CD4-positive, alpha-beta T cell (primary cell): ENCODE data around the gene NIPA2. TPM values are rescaled to one million over a fixed set of nuclear protein-coding genes. Genes with fewer than 3 reads are reported as not detected.

Experiments
- ATAC-seq: fragments of 200-7000 bp; cut with Tn5 transposase; one replicate; pipeline ENCODE4 v1.10.0; 2022; ENCODE audit warnings: mild to moderate bottlenecking; ENCODE audit not compliant: poor library complexity
- CTCF ChIA-PET: fragments of 350-600 bp; sonication (Branson Sonifier 250); formaldehyde crosslinking; loops from one replicate; lab custom pipeline; 2021; ENCODE audit warnings: antibody characterized with exemption, inconsistent platforms; lab: Charles Lee
- POLR2A ChIA-PET: fragments of 350-600 bp; sonication (Branson Sonifier 250); formaldehyde crosslinking; loops from one replicate; lab custom pipeline; 2021; ENCODE audit warnings: antibody characterized with exemption, inconsistent platforms; lab: Charles Lee
- DNase-seq, 14 experiments: peaks; one replicate each; pipeline ENCODE4 v3.0.0-alpha.2; 2013 to 2020; ENCODE audit warnings: mixed read lengths in 2 of 14
- H3K27ac ChIP-seq, 2 donors: one replicate each; pipeline versions ENCODE4 v1.5.1 to v1.7.0; 2013; ENCODE audit warnings: low read length in 2 of 2, low read depth in 1 of 2, mild to moderate bottlenecking in 1 of 2
- H3K27me3 ChIP-seq, 2 experiments: 1 replicate in 1 of 2; 2 replicates in 1 of 2; pipeline versions ENCODE4 v1.6.1 to v1.7.0; 2013; ENCODE audit warnings: low read length in 2 of 2, control low read depth in 1 of 2, mild to moderate bottlenecking in 1 of 2, moderate library complexity in 1 of 2; ENCODE audit not compliant: insufficient read depth in 2 of 2, control insufficient read depth in 1 of 2
- H3K36me3 ChIP-seq: one replicate; pipeline ENCODE4 v1.6.1; 2013; ENCODE audit warnings: low read length, control low read depth; ENCODE audit not compliant: insufficient read depth
- H3K4me1 ChIP-seq: one replicate; pipeline ENCODE4 v1.6.1; 2013; ENCODE audit warnings: low read length, control low read depth; ENCODE audit not compliant: insufficient read depth
- H3K4me3 ChIP-seq: one replicate; pipeline ENCODE4 v1.5.1; 2013; ENCODE audit warnings: mild to moderate bottlenecking, low read length, moderate library complexity
- H3K9me3 ChIP-seq, 2 experiments: 1 replicate in 1 of 2; 2 replicates in 1 of 2; pipeline versions ENCODE4 v1.6.1 to v1.7.0; 2013; ENCODE audit warnings: low read length in 2 of 2, mild to moderate bottlenecking in 2 of 2, control low read depth in 1 of 2, moderate library complexity in 1 of 2; ENCODE audit not compliant: control insufficient read depth in 1 of 2, insufficient read depth in 1 of 2
- H3K27ac Mint-ChIP-seq: one replicate; pipeline ENCODE4 v1.8.0; 2020; ENCODE audit warnings: mixed read lengths
- H3K27me3 Mint-ChIP-seq: one replicate; pipeline ENCODE4 v1.8.0; 2021; ENCODE audit warnings: mixed read lengths
- H3K36me3 Mint-ChIP-seq: one replicate; pipeline ENCODE4 v1.8.0; 2021; ENCODE audit warnings: low read depth, mixed read lengths
- H3K4me1 Mint-ChIP-seq: one replicate; pipeline ENCODE4 v1.8.0; 2021; ENCODE audit warnings: low read depth, mixed read lengths
- H3K4me3 Mint-ChIP-seq: one replicate; pipeline ENCODE4 v1.8.0; 2020; ENCODE audit warnings: mild to moderate bottlenecking, mixed read lengths
- H3K9me3 Mint-ChIP-seq: one replicate; pipeline ENCODE4 v1.8.0; 2020; ENCODE audit warnings: mixed read lengths
- CTCF ChIP-seq: fragments of 200-600 bp; IDR thresholded peaks from one replicate; pipeline ENCODE4 v1.8.0; 2022; ENCODE audit warnings: antibody characterized with exemption, mild to moderate bottlenecking
- intact Hi-C, 2 experiments: fragments of 100-400 bp; cut with DNase I in 1 of 2; cut with micrococcal nuclease in 1 of 2; formaldehyde crosslinking; loops; one replicate each; pipeline versions ENCODE4 v1.15.1 to v1.9.0; 2023 to 2025; cut with DNase I, micrococcal nuclease
- total RNA-seq, 174 experiments: library from RNA in 2 of 174; stranded (reverse) in 2 of 174; gene quantifications; one replicate each; pipeline ENCODE4 v1.2.3 and lab custom pipeline; 2021 to 2026

Gene NIPA2
- total RNA-seq, 2 experiments from 2014 or later: 33.9 to 36.7 TPM

- Mint-ChIP-seq H3K4me1 (no peaks in the 10 kb centered on the region), H3K9me3 (no peaks in the 10 kb centered on the region), H3K27ac (no peak overlapping the region), H3K4me3 (no peak overlapping the region), H3K27me3 (no peaks in the 10 kb centered on the region), H3K36me3 (no peaks in the 10 kb centered on the region)
- ATAC-seq: no peak
- H3K4me1 ChIP-seq: no peaks in the 10 kb centered on the region
- ChIA-PET POLR2A (no interaction called here), CTCF (no interaction called here)
- intact Hi-C loops: no loop called here
- no peak overlapping the region for H3K4me3 ChIP-seq
- H3K27me3 ChIP-seq: no peaks in the 10 kb centered on the region
- H3K9me3 ChIP-seq: no peaks in the 10 kb centered on the region
- no peak for TF ChIP-seq CTCF
- H3K36me3 ChIP-seq: no peaks in the 10 kb centered on the region
- H3K27ac ChIP-seq: no peak overlapping the region
- DNase-seq: no peak
Observed at GRCh38 chr15:22915866-22916515, 77.5 kb downstream of the NIPA2 start.

- H3K9me3 Mint-ChIP-seq: no peaks in the 10 kb centered on the region
- POLR2A ChIA-PET: no interaction called here
Observed at GRCh38 chr15:22916606-22917350, 78.3 kb downstream of the NIPA2 start.

GRCh38 chr15:22917556-22917955, 79.1 kb downstream of the NIPA2 start:
- ChIA-PET POLR2A (no interaction called here), CTCF (no interaction called here)
- Mint-ChIP-seq H3K4me3 (no peak overlapping the region), H3K9me3 (no peaks in the 10 kb centered on the region), H3K27me3 (no peaks in the 10 kb centered on the region), H3K36me3 (no peaks in the 10 kb centered on the region), H3K27ac (no peak overlapping the region), H3K4me1 (no peaks in the 10 kb centered on the region)
- Histone ChIP-seq H3K4me1 (no peaks in the 10 kb centered on the region), H3K36me3 (no peaks in the 10 kb centered on the region), H3K27ac (no peak overlapping the region), H3K4me3 (no peak overlapping the region), H3K27me3 (no peaks in the 10 kb centered on the region), H3K9me3 (no peaks in the 10 kb centered on the region)
- DNase-seq: no peak
- intact Hi-C loops: no loop called here
- TF ChIP-seq CTCF: no peak
- ATAC-seq: no peak

More at GRCh38 chr15:22916606-22917350, 78.3 kb downstream of the NIPA2 start:
- no peak for TF ChIP-seq CTCF
- Histone ChIP-seq H3K4me3 (no peak overlapping the region), H3K27ac (no peak overlapping the region), H3K4me1 (no peaks in the 10 kb centered on the region), H3K27me3 (no peaks in the 10 kb centered on the region), H3K36me3 (no peaks in the 10 kb centered on the region), H3K9me3 (no peaks in the 10 kb centered on the region)
- Mint-ChIP-seq H3K36me3 (no peaks in the 10 kb centered on the region), H3K27ac (no peak overlapping the region), H3K4me3 (no peak overlapping the region), H3K4me1 (no peaks in the 10 kb centered on the region), H3K27me3 (no peaks in the 10 kb centered on the region)
- intact Hi-C loops: no loop called here
- CTCF ChIA-PET: no interaction called here
- DNase-seq (no peak), ATAC-seq (no peak)

Other genes starting within 250 kb of the NIPA2 start
- 1 to 10 TPM; 5.1 to 5.4 TPM for gene NIPA1, start 52.0 kb upstream of the NIPA2 start, total RNA-seq
- gene CYFIP1, start 141.7 kb downstream of the NIPA2 start, total RNA-seq: 1 to 10 TPM; 3.2 to 4.4 TPM
- gene TUBGCP5, start 200.9 kb downstream of the NIPA2 start, total RNA-seq: 10 to 100 TPM; 24.2 to 24.5 TPM